Fibroblast of villous mesenchyme (primary cell): ENCODE data around the gene HMHB1. TPM values are rescaled to one million over a fixed set of nuclear protein-coding genes. Genes with fewer than 3 reads are reported as not detected.

Source experiments
- DNase-seq: peaks from one replicate; pipeline ENCODE4 v3.0.0-alpha.2; 2010; ENCODE audit warnings: low read depth
- H3K4me3 ChIP-seq: 2 replicates; pipeline ENCODE4 v1.5.1; 2011; ENCODE audit warnings: low read depth, mild to moderate bottlenecking, low read length
- CTCF ChIP-seq: IDR thresholded peaks from 2 replicates; pipeline ENCODE4 v1.5.1; 2012; ENCODE audit warnings: low read depth, mild to moderate bottlenecking, low read length; ENCODE audit not compliant: insufficient read depth
- total RNA-seq: library from RNA; depleted of rRNA; stranded (reverse); fragments of >200 nt; gene quantifications from 2 replicates; pipeline ENCODE4 v1.2.3, GENCODE V29; 2012

HMHB1 gene
- total RNA-seq, 1 donor = not detected

GRCh38 chr5:143819716-143820115 lies 7.8 kb downstream of the HMHB1 start:
- no peak for DNase-seq
- H3K4me3 ChIP-seq = no peak overlapping the region
- TF ChIP-seq CTCF = no peak

GRCh38 chr5:143820451-143820850 lies 8.5 kb downstream of the HMHB1 start:
- H3K4me3 ChIP-seq = no peak overlapping the region
- DNase-seq = no peak
- TF ChIP-seq CTCF = no peak

- peak; percentile 93 for TF ChIP-seq CTCF
- H3K4me3 ChIP-seq = no peak overlapping the region
- DNase-seq = peak; percentile 77
Observed at GRCh38 chr5:143824851-143825720, 13.1 kb downstream of the HMHB1 start.

GRCh38 chr5:143826951-143827444 lies 15.0 kb downstream of the HMHB1 start:
- no peak for TF ChIP-seq CTCF
- no peak for DNase-seq
- H3K4me3 ChIP-seq = no peak overlapping the region

GRCh38 chr5:143828710-143829109 lies 16.7 kb downstream of the HMHB1 start:
- H3K4me3 ChIP-seq = no peak overlapping the region
- no peak for TF ChIP-seq CTCF
- DNase-seq = peak; percentile 47

- H3K4me3 ChIP-seq = no peak overlapping the region
- no peak for DNase-seq
- no peak for TF ChIP-seq CTCF
Observed at GRCh38 chr5:143833177-143833576, 21.2 kb downstream of the HMHB1 start.
